ENCODE measurements around the gene ZNF737.
A peak's percentile ranks its signal among the peaks of the same experiment; 100 is the strongest.
"Not testable (repeated sequence)": the region's sequence is repeated elsewhere in the genome, so short reads cannot be mapped to it uniquely, and the experiment has no call there.

Gene ZNF737

GRCh38 chr19:20565321-20566018 lies at the start of gene ZNF737:
TSS of gene ZNF737 (minus strand) at chr19:20565781. CDS start at chr19:20565640, 141 bp downstream.
- DNase-seq: peak; percentile 96

DNA sequence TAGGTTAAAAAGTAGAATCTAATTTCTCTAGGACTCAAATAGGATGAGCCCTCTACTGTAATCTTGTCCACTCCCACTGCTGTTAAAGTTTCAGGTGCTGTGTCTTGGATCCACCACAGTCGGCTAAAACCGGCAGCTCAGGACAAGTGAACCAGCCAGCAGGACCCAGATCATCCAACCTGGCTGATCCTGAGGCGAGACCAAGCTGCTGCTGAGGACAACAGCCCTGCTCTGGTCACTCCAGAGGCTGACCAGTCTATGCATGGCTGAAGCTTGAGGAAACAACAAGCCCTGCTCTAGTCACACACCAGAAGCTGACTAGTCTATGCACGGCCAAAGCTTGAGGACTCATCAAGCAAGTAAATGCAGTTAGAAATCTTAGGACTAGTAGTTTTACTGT lies 49.4 kb upstream of the ZNF737 start:
- DNase-seq: not testable (repeated sequence)

DNA sequence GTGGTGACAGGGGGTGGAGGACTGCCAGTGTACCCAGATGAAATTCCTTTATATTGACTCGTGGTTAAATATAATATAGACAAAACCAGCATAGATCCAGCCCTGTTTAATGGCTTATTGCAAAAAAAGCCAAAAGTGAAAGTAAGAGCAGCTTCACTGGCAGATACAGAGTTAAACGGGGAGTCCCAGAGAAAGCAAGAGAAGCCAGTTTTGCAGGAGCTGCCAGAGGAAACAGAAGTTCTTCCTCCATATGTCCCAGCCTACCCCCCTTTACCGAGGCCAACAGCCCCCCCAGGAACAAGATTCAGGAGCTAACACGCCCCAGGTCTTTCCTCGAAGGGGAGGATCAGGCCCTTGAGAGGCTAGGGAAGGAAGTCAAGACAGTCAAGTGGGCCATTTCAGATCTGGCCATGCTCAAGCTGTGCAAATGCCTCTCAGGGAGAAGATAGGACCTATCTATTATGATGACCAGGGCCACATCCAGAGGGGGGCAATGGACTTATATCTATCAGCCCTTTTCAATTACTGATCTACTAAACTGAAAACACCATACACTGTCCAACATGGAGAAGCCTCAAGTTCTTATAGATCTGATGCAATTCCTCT lies 47.2 kb upstream of the ZNF737 start:
- DNase-seq: no peak

GRCh38 chr19:20611866-20612265 lies 46.3 kb upstream of the ZNF737 start:
- DNase-seq: no peak

DNA sequence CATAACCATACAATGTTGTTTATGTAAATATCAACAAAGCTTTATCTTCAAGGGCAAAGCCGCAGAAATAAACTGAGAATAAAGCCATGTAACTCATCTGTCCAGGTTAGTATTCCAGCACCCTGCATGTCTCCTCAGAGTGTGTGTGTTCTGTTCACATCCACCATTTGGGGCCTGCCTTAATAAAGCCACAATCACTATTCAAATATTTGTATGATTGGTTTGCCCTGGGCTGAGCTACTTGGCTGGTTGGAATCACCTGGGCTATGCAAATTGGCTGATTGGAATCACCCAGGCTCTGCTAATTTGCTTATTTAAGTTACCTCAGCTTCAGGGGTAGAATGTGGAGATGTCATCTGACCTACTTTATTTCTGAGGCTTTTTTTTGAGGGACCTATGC lies 42.4 kb upstream of the ZNF737 start:
- DNase-seq: no peak

DNA sequence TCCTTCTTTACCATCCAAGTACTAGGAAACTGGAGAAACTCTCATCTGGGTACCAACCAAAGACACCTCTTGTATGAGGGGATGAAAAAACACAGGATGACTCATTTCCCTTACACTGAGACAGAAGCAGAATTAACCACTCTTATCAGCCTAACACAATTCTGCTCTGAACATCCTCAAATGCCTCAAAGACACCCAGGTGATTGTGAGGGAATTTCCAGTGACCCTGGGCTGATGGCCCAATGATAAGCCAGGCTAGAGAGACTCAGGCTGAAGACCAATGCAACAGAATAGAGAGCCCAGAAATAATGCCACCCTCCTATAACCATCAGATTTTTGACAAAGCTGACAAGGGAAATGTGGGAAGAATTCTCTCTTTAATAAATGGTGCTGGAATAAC lies 7.0 kb downstream of the ZNF737 start:
- no peak for DNase-seq

DNA sequence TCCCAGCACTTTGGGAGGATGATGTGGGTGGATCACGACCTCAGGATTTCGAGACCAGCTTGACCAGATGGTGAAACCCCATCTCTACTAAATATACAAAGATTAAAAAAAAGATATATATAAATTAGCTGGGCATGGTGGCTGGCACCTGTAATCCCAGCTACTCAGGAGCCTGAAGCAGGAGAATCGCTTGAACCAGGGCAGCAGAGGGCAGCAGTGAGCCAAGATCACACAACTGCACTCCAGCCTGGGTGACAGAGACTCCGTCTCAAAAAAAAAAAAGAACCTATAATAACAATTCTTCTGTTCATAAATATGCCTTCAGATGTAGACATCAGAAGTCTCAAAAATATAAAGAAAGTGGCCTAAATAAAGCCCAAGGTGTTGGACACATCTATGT lies 7.6 kb downstream of the ZNF737 start:
- DNase-seq: no peak

- not testable (repeated sequence) for DNase-seq
Measured at GRCh38 chr19:20544667-20545333, 20.8 kb downstream of the ZNF737 start.

GRCh38 chr19:20530303-20530702 lies 35.3 kb downstream of the ZNF737 start:
- DNase-seq: not testable (repeated sequence)

GRCh38 chr19:20513189-20513904 lies 52.2 kb downstream of the ZNF737 start:
- no peak for DNase-seq

GRCh38 chr19:20503476-20503875 lies 62.1 kb downstream of the ZNF737 start:
- DNase-seq: peak; percentile 38

Data from fibroblast of skin of right biceps (primary cell).